BE2C (cell line): ENCODE measurements around the gene SRGAP3.

Experiments used
- DNase-seq: peaks from one replicate; pipeline ENCODE4 v3.0.0-alpha.2; 2020
- H3K27me3 ChIP-seq: fragments of 250-450 bp; sonication (Bioruptor Pico); 2 replicates; pipeline ENCODE4 v1.5.1; 2020; ENCODE audit warnings: mild to moderate bottlenecking
- H3K36me3 ChIP-seq: fragments of 250-450 bp; sonication (Bioruptor Pico); 2 replicates; pipeline ENCODE4 v1.5.1; 2020; ENCODE audit warnings: mild to moderate bottlenecking
- H3K4me1 ChIP-seq: fragments of 250-450 bp; sonication (Bioruptor Pico); 2 replicates; pipeline ENCODE4 v1.5.1; 2020
- H3K4me3 ChIP-seq: 2 replicates; pipeline ENCODE4 v1.5.1; 2011; ENCODE audit warnings: low read depth, low read length
- H3K9me3 ChIP-seq: fragments of 250-450 bp; sonication (Bioruptor Pico); 2 replicates; pipeline ENCODE4 v1.5.1; 2020
- CTCF ChIP-seq: IDR thresholded peaks from 2 replicates; pipeline ENCODE4 v1.5.1; 2012; ENCODE audit warnings: mild to moderate bottlenecking, low read depth, low read length

The SRGAP3 gene

GRCh38 chr3:9102240-9102981, 147.0 kb downstream of the SRGAP3 start:
- no peak for TF ChIP-seq CTCF
- Histone ChIP-seq H3K9me3 (no peaks in the 10 kb centered on the region), H3K36me3 (no peaks in the 10 kb centered on the region), H3K27me3 (no peaks in the 10 kb centered on the region), H3K4me1 (no peaks in the 10 kb centered on the region), H3K4me3 (no peak overlapping the region)
- DNase-seq: peak; percentile 22

- Histone ChIP-seq H3K4me1 (no peaks in the 10 kb centered on the region), H3K9me3 (no peaks in the 10 kb centered on the region), H3K27me3 (no peaks in the 10 kb centered on the region), H3K4me3 (no peak overlapping the region), H3K36me3 (no peaks in the 10 kb centered on the region)
- TF ChIP-seq CTCF: no peak
- no peak for DNase-seq
These were observed 148.2 kb downstream of the SRGAP3 start for GRCh38 chr3:9101286-9101685.

DNA sequence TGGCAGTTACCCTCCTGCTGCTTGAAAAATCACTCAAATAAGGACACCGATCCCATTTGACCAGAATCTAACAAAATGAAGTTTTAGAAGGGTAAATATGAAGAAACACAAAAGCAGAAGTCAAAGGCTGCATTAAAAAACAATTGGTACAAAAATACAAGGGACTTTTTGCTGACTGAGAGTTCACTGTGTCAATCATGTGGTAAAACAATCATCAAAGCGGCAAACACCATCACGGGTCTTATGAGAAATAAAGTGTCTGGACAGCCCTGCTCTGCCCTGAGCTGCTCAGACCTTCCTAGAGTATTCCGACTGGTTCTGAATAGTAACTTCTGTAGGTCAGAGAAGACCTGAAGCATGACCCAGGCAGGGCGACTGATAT, 148.9 kb downstream of the SRGAP3 start:
- no peaks in the 10 kb centered on the region for H3K4me1 ChIP-seq
- DNase-seq: no peak
- TF ChIP-seq CTCF: no peak
- no peaks in the 10 kb centered on the region for H3K27me3 ChIP-seq
- no peaks in the 10 kb centered on the region for H3K9me3 ChIP-seq
- no peaks in the 10 kb centered on the region for H3K36me3 ChIP-seq
- H3K4me3 ChIP-seq: no peak overlapping the region

DNA sequence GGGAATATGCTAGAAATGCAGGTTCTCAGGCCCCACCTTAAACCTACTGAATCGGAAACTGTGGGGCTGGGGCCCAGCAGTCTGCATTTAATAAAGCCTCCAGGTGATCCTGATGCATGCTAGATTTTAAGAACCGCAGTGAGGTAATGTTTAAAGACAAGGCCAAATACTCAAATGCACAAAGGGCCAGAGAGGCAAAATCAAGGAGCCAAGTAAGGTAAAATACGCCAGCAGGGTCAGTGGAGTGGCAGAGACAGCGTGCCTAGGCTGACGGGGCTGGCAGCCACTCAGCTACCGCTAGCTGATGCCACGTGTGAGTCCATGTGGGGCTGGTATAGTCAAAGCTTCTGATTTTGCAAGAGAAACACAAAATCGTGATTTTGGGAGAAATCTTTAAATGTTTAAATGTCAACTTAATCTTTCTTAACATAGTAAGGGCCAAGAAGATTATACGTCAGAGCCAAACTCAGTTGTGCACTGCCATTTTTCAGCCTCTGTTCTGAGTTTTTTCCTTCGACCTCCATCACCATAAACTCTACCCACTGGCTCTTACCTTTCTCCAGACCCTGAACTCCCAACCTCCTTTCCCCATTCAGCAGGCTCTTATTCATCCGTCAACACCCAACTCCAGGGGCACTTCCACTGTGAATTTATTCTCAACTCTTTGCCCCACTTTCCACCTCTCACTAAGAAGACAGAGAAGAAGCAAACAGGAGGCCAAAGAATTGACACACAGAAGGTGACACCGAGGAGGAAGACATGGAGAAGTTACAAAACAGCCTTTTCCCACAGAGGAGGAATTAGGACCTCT, 149.5 kb downstream of the SRGAP3 start:
- Histone ChIP-seq H3K27me3 (no peaks in the 10 kb centered on the region), H3K4me1 (no peaks in the 10 kb centered on the region), H3K9me3 (no peaks in the 10 kb centered on the region), H3K4me3 (no peak overlapping the region), H3K36me3 (no peaks in the 10 kb centered on the region)
- DNase-seq: no peak
- no peak for TF ChIP-seq CTCF

GRCh38 chr3:9098716-9099675, 150.4 kb downstream of the SRGAP3 start:
- DNase-seq: peak; percentile 20
- no peak overlapping the region for H3K4me3 ChIP-seq
- no peaks in the 10 kb centered on the region for H3K36me3 ChIP-seq
- no peaks in the 10 kb centered on the region for H3K27me3 ChIP-seq
- TF ChIP-seq CTCF: no peak
- no peaks in the 10 kb centered on the region for H3K9me3 ChIP-seq
- H3K4me1 ChIP-seq: no peaks in the 10 kb centered on the region
